ENCODE results near the gene LTBP4.
A peak's percentile ranks its signal among the peaks of the same experiment; 100 is the strongest.
"Not testable (repeated sequence)": the region's sequence is repeated elsewhere in the genome, so short reads cannot be mapped to it uniquely, and the experiment has no call there.

Gene LTBP4

DNA sequence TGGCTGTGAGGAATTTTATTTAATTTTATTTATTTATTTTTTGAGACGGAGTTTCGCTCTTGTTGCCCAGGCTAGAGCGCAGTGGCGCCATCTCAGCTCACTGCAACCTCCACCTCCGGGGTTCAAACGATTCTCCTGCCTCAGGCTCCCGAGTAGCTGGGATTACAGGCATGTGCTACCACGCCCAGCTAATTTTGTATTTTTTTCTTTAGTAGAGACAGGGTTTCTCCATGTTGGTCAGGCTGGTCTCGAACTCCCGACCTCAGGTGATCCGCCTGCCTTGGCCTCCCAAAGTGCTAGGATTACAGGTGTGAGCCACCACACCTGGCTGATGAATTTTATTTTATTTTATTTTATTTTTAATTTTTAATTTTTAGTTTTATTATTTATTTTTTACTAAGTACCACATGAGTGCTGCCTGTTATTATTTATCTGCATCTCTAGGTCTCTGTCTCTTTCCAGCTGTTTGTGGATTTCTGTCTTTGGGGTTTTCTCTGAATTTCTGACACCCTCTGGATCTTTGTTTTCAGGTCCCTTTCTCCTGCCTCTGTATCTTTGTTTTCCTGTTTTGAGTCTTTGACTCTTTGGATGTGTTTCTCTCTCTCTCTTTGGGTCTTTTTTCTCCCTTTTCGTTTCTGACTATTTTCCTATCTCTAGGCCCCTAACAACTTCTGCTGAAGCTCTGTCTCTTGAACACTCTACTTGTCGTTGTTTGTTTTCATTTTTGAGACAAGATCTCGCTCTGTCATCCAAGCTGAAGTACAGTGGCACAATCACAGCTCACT is 23.4 kb downstream of the LTBP4 start:
- not testable (repeated sequence) for DNase-seq; H2AFZ ChIP-seq (ENCODE audit: low read depth, low read length); H2BK12ac ChIP-seq (ENCODE audit: low read length in 2 of 2); H3K79me1 ChIP-seq (replicated peaks; ENCODE audit: low read length, poor library complexity, severe bottlenecking); H3K4me3 ChIP-seq (ENCODE audit: insufficient read depth in 1 of 2, low read depth in 1 of 2, low read length in 2 of 2); H4K8ac ChIP-seq (ENCODE audit: low read length); H2AK5ac ChIP-seq (ENCODE audit: low read length, severe bottlenecking); H4K91ac ChIP-seq (ENCODE audit: low read length); H3K4ac ChIP-seq (ENCODE audit: low read depth in 1 of 2, low read length in 2 of 2); H3K27me3 ChIP-seq (ENCODE audit: control insufficient read depth in 1 of 2, insufficient read depth in 1 of 2, low read length in 2 of 2); H3K23ac ChIP-seq (ENCODE audit: low read length in 2 of 2); H3K9me3 ChIP-seq (ENCODE audit: control insufficient read depth, low read length); H2BK120ac ChIP-seq (ENCODE audit: low read depth, low read length); H3K14ac ChIP-seq (ENCODE audit: low read length in 2 of 2); H3K9ac ChIP-seq (ENCODE audit: low read length); H3K18ac ChIP-seq (ENCODE audit: low read depth in 1 of 2, low read length in 2 of 2); H2BK5ac ChIP-seq (ENCODE audit: low read depth, low read length, poor library complexity, severe bottlenecking); H2BK15ac ChIP-seq (ENCODE audit: low read depth, poor library complexity, severe bottlenecking)
- peaks cover 37 to 55% of the 10 kb centered on the region in 2 experiments for H3K36me3 ChIP-seq (ENCODE audit: control insufficient read depth in 1 of 2, insufficient read depth in 2 of 2, low read depth in 1 of 2, low read length in 2 of 2)
- WGBS: 84% methylated on average over 11 of the region's 14 CpGs
- H3K27ac ChIP-seq (ENCODE audit: low read length, poor library complexity, severe bottlenecking): peak overlapping the region; percentile 73
- H3K4me1 ChIP-seq (ENCODE audit: control insufficient read depth, insufficient read depth, low read depth, low read length): peaks cover 20% of the 10 kb centered on the region
- H3K4me2 ChIP-seq (ENCODE audit: low read length, poor library complexity, severe bottlenecking): peak overlapping the region; percentile 65

DNA sequence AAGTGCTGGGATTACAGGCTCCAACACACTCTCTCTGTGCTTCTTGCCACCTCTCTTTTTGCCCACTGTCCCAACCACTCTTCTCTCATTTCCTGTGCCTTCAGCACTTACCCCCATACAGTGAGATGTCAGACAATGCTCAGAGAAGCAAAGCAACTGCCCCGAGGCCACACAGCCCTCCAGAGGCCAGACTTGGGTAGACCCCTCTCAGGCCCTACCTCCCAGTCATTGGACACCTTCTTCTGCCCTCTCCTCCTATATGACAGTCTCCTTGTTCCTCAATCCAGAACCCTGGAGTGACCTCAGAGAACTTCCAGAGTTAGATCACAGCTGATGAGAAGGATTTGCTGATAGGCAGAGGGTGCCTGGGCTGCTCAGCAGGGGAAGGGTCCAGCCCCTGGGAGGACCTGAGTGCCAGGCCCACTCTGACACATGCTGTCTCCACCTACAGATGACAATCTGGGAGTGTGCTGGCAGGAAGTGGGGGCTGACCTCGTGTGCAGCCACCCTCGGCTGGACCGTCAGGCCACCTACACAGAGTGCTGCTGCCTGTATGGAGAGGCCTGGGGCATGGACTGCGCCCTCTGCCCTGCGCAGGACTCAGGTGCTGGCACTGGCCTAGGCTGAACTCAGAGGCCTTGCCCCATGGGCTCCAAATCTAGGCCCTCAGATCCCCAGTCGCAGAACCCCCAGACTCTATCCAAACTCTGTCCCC is 24.4 kb downstream of the LTBP4 start:
- Histone ChIP-seq H3K27ac (ENCODE audit: low read length, poor library complexity, severe bottlenecking) (no peak overlapping the region), H2BK5ac (ENCODE audit: low read depth, low read length, poor library complexity, severe bottlenecking) (no peak overlapping the region), H4K8ac (ENCODE audit: low read length) (no peak overlapping the region), H2BK120ac (ENCODE audit: low read depth, low read length) (no peak overlapping the region), H4K91ac (ENCODE audit: low read length) (peak overlapping the region; percentile 22), H3K27me3 (ENCODE audit: control insufficient read depth in 1 of 2, insufficient read depth in 1 of 2, low read length in 2 of 2) (no peaks in the 10 kb centered on the region), H2AFZ (ENCODE audit: low read depth, low read length) (no peak overlapping the region), H2AK5ac (ENCODE audit: low read length, severe bottlenecking) (no peak overlapping the region), H3K4me1 (ENCODE audit: control insufficient read depth, insufficient read depth, low read depth, low read length) (peaks cover 22% of the 10 kb centered on the region), H3K9me3 (ENCODE audit: control insufficient read depth, low read length) (no peaks in the 10 kb centered on the region), H3K23ac (ENCODE audit: low read length in 2 of 2) (no peak overlapping the region), H3K4me3 (ENCODE audit: insufficient read depth in 1 of 2, low read depth in 1 of 2, low read length in 2 of 2) (no peak overlapping the region), H2BK15ac (ENCODE audit: low read depth, poor library complexity, severe bottlenecking) (no peak overlapping the region), H3K18ac (ENCODE audit: low read depth in 1 of 2, low read length in 2 of 2) (no peak overlapping the region), H2BK12ac (ENCODE audit: low read length in 2 of 2) (no peak overlapping the region), H3K36me3 (ENCODE audit: control insufficient read depth in 1 of 2, insufficient read depth in 2 of 2, low read depth in 1 of 2, low read length in 2 of 2) (peaks cover 31 to 52% of the 10 kb centered on the region in 2 experiments), H3K79me1 (replicated peaks; ENCODE audit: low read length, poor library complexity, severe bottlenecking) (peaks cover 2% of the 10 kb centered on the region), H3K9ac (ENCODE audit: low read length) (no peak overlapping the region), H3K14ac (ENCODE audit: low read length in 2 of 2) (no peak overlapping the region), H3K4me2 (ENCODE audit: low read length, poor library complexity, severe bottlenecking) (no peak overlapping the region), H3K4ac (ENCODE audit: low read depth in 1 of 2, low read length in 2 of 2) (no peak overlapping the region)
- no peak for DNase-seq
- 76% methylated on average over 7 of the region's 7 CpGs for WGBS

- DNase-seq: no peak
These were observed 25.7 kb downstream of the LTBP4 start for GRCh38 chr19:40626918-40627317.

DNA sequence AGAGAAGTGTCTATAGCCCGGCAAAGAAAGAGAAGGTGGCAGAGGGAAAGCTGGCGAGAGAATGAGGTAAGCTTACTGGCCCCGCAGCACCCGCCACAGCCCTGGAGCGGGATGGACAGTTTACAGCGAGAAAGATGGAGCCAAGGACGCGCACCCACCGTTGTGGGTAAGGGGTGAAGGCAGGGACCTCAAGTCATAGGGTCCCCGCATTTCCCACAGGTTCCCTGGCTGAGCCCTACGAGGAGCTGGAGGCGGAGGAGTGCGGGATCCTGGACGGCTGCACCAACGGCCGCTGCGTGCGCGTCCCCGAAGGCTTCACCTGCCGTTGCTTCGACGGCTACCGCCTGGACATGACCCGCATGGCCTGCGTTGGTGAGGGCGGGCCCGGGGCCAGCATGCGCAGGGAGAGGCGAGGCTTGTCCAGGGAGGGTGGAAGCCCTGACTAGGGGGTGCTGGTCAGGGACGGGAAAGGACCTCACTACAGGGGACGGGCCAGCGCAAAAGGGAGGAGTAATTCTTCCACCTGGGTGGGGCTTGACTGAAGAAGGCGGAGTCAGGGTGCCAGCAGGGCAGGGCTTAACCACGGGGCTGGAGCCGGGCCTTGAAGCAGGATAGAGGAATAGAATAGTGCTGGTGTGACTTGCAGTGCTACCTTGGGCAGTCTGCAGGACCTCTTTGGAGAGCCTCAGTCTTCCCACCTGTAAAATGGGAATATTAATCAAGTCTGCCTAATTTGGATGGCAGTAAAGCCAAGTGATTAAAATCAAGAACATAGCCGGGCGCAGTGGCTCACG is 26.5 kb downstream of the LTBP4 start:
- no peak overlapping the region for H3K27ac ChIP-seq (ENCODE audit: low read length, poor library complexity, severe bottlenecking)
- no peak overlapping the region for H2BK120ac ChIP-seq (ENCODE audit: low read depth, low read length)
- H3K14ac ChIP-seq (ENCODE audit: low read length in 2 of 2): peak overlapping the region in 1 of 2 experiments; percentile 86
- 96% methylated on average over 39 of the region's 39 CpGs for WGBS
- no peak overlapping the region for H3K18ac ChIP-seq (ENCODE audit: low read depth in 1 of 2, low read length in 2 of 2)
- H3K79me1 ChIP-seq (replicated peaks; ENCODE audit: low read length, poor library complexity, severe bottlenecking): no peaks in the 10 kb centered on the region
- no peak overlapping the region for H2AFZ ChIP-seq (ENCODE audit: low read depth, low read length)
- H2BK12ac ChIP-seq (ENCODE audit: low read length in 2 of 2): no peak overlapping the region
- DNase-seq: no peak
- peaks cover 18 to 39% of the 10 kb centered on the region in 2 experiments for H3K36me3 ChIP-seq (ENCODE audit: control insufficient read depth in 1 of 2, insufficient read depth in 2 of 2, low read depth in 1 of 2, low read length in 2 of 2)
- peaks cover 22% of the 10 kb centered on the region for H3K4me1 ChIP-seq (ENCODE audit: control insufficient read depth, insufficient read depth, low read depth, low read length)
- H3K4ac ChIP-seq (ENCODE audit: low read depth in 1 of 2, low read length in 2 of 2): no peak overlapping the region
- no peak overlapping the region for H3K9ac ChIP-seq (ENCODE audit: low read length)
- H2AK5ac ChIP-seq (ENCODE audit: low read length, severe bottlenecking): no peak overlapping the region
- no peak overlapping the region for H3K4me2 ChIP-seq (ENCODE audit: low read length, poor library complexity, severe bottlenecking)
- no peak overlapping the region for H4K91ac ChIP-seq (ENCODE audit: low read length)
- H3K27me3 ChIP-seq (ENCODE audit: control insufficient read depth in 1 of 2, insufficient read depth in 1 of 2, low read length in 2 of 2): no peaks in the 10 kb centered on the region
- no peak overlapping the region for H3K4me3 ChIP-seq (ENCODE audit: insufficient read depth in 1 of 2, low read depth in 1 of 2, low read length in 2 of 2)
- no peak overlapping the region for H3K23ac ChIP-seq (ENCODE audit: low read length in 2 of 2)
- H2BK5ac ChIP-seq (ENCODE audit: low read depth, low read length, poor library complexity, severe bottlenecking): no peak overlapping the region
- H3K9me3 ChIP-seq (ENCODE audit: control insufficient read depth, low read length): no peaks in the 10 kb centered on the region
- H4K8ac ChIP-seq (ENCODE audit: low read length): peak overlapping the region; percentile 62
- peak overlapping the region; percentile 80 for H2BK15ac ChIP-seq (ENCODE audit: low read depth, poor library complexity, severe bottlenecking)

More at GRCh38 chr19:40626918-40627317, 25.7 kb downstream of the LTBP4 start:
- Histone ChIP-seq H3K9ac (ENCODE audit: low read length) (no peak overlapping the region), H2AFZ (ENCODE audit: low read depth, low read length) (no peak overlapping the region), H2AK5ac (ENCODE audit: low read length, severe bottlenecking) (no peak overlapping the region), H3K9me3 (ENCODE audit: control insufficient read depth, low read length) (no peaks in the 10 kb centered on the region), H2BK5ac (ENCODE audit: low read depth, low read length, poor library complexity, severe bottlenecking) (no peak overlapping the region), H4K91ac (ENCODE audit: low read length) (no peak overlapping the region), H4K8ac (ENCODE audit: low read length) (no peak overlapping the region), H3K4ac (ENCODE audit: low read depth in 1 of 2, low read length in 2 of 2) (no peak overlapping the region), H3K4me3 (ENCODE audit: insufficient read depth in 1 of 2, low read depth in 1 of 2, low read length in 2 of 2) (no peak overlapping the region), H2BK15ac (ENCODE audit: low read depth, poor library complexity, severe bottlenecking) (no peak overlapping the region), H3K36me3 (ENCODE audit: control insufficient read depth in 1 of 2, insufficient read depth in 2 of 2, low read depth in 1 of 2, low read length in 2 of 2) (peaks cover 25 to 47% of the 10 kb centered on the region in 2 experiments), H3K23ac (ENCODE audit: low read length in 2 of 2) (no peak overlapping the region), H3K79me1 (replicated peaks; ENCODE audit: low read length, poor library complexity, severe bottlenecking) (no peaks in the 10 kb centered on the region), H3K14ac (ENCODE audit: low read length in 2 of 2) (no peak overlapping the region), H2BK12ac (ENCODE audit: low read length in 2 of 2) (no peak overlapping the region), H3K27me3 (ENCODE audit: control insufficient read depth in 1 of 2, insufficient read depth in 1 of 2, low read length in 2 of 2) (no peaks in the 10 kb centered on the region), H3K4me1 (ENCODE audit: control insufficient read depth, insufficient read depth, low read depth, low read length) (peaks cover 22% of the 10 kb centered on the region), H3K27ac (ENCODE audit: low read length, poor library complexity, severe bottlenecking) (no peak overlapping the region), H3K18ac (ENCODE audit: low read depth in 1 of 2, low read length in 2 of 2) (no peak overlapping the region), H3K4me2 (ENCODE audit: low read length, poor library complexity, severe bottlenecking) (no peak overlapping the region), H2BK120ac (ENCODE audit: low read depth, low read length) (no peak overlapping the region)
- WGBS: 95% methylated on average over 24 of the region's 24 CpGs
